NCI-H187 treated with DMSO at 0.1 percent for 48 hours (cell line): ENCODE results near the gene SH3BP4.

Source experiments
- DNase-seq: peaks from one replicate; lab custom pipeline; 2025; lab: John Stamatoyannopoulos, UW

Gene SH3BP4

DNA sequence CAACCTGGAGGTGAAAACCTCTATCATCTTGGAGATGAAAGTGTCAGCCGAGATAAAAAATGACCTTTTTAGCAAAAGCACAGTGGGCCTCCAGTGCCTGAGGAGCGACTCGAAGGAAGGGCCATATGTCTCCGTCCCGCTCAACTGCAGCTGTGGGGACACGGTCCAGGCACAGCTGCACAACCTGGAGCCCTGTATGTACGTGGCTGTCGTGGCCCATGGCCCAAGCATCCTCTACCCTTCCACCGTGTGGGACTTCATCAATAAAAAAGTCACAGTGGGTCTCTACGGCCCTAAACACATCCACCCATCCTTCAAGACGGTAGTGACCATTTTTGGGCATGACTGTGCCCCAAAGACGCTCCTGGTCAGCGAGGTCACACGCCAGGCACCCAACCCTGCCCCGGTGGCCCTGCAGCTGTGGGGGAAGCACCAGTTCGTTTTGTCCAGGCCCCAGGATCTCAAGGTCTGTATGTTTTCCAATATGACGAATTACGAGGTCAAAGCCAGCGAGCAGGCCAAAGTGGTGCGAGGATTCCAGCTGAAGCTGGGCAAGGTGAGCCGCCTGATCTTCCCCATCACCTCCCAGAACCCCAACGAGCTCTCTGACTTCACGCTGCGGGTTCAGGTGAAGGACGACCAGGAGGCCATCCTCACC is 90.2 kb downstream of the SH3BP4 start:
- DNase-seq, result no peak

- DNase-seq, result no peak
These were observed 91.0 kb downstream of the SH3BP4 start for GRCh38 chr2:235042576-235043515.

GRCh38 chr2:235043762-235044500 is 92.1 kb downstream of the SH3BP4 start:
- DNase-seq, result no peak

GRCh38 chr2:235044501-235045271 is 92.9 kb downstream of the SH3BP4 start:
- DNase-seq, result no peak

- DNase-seq, result no peak
These were observed 93.6 kb downstream of the SH3BP4 start for GRCh38 chr2:235045336-235045972.

DNA sequence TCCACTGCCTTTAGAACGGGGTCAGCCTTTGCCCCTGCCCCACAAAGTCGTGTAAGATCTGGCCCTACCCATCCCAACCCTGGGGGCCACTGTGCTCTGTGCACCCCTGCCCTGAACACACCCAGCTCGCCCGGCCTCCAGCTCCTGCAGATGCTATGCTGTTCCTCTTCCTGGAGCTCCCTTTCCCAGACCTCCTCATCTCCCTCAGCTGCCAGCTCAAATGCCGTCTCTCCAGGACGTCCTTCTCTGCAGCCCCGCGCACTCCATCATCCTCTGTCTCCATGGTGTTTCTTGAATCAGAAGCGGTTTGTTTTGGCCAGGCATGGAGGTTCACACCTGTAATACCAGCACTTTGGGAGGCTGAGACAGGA is 94.1 kb downstream of the SH3BP4 start:
- no peak for DNase-seq

DNA sequence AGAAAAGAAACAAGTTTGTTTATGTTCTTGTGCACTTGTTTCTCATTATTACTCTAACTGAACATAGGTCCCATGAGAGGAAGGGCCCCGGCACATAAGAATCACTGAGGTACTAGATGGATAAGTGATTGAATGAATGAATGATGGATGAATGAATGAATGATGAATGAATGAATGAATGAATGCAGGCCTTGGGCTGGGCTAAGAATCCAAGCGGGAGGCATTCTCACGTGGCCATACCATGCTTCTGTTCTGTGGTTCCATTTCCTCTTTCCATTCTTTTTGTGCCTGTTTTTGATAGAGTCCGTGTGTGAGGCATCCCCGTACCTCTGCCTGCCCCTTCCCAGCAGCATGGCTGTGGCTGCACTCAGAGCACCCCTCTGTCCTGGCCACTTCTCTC is 94.8 kb downstream of the SH3BP4 start:
- DNase-seq, result no peak

DNA sequence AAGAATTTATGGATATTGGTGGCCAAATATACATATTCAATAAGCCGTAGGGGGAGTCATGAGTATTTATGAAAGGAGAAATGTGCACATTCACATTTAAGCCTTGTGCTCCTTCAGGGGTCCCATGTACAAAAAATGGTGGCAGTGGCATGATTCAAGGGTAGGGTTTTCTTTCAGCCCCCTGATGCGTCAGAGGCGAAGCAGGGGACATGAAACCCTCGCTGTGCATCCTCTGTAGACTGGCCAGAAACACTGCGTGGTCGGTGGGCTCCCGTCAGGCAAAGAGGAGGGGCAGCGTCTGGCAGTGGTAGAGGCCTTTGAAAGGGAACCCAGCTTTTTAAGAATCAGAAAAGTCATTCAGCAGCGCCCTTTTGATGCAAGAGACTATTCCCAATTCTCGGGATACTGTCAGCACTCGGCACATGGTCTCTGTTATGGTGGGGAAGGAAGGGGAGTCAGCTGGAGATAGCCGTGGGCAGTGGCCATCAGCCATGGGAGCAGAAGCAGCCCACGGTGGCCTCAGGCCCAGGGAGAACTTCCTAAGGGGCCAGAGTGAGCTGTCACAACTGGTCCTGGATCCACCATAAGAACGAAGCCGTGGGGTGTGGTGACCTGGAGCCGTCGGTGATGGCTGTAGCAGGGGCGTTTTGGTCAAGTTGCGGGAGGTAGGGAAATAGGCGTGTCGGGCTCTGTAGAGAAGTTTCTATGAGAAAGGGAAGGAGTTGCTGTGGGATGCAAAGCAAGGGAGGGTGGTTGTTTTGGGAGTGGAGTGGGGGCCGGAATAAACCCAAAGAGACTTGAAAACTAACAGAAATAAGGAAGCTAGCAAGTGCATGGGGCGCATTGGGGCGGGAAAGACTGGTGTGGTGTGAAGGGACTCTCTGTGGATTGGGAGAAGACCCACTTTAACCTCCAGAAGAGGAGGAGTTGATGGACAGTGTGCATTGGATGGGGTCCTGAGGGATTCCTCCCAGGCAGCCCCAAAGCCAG is 95.6 kb downstream of the SH3BP4 start:
- DNase-seq, result no peak

- DNase-seq, result no peak
These were observed 96.7 kb downstream of the SH3BP4 start for GRCh38 chr2:235048549-235048948.

GRCh38 chr2:235049069-235049468 is 97.3 kb downstream of the SH3BP4 start:
- no peak for DNase-seq

DNA sequence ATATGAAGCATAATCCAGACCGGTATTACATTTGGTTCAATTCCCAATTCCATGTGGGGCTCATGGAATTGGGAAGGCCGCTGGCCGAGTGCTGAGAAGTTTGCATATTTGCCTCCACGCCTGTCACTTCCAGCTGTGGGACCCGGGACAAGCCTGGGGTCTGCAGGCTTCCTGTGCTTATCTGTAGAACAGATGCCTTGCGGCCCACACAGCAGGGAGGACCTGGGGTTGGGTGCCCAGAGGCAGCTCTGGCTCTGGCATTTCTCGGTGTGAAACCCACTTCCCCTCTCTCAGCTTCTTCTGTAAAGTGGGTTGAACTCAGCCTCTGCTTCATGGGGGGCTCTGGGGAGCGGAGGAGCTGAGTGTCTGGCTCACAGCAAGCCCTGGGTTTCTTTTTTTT is 97.9 kb downstream of the SH3BP4 start:
- DNase-seq, result no peak

DNA sequence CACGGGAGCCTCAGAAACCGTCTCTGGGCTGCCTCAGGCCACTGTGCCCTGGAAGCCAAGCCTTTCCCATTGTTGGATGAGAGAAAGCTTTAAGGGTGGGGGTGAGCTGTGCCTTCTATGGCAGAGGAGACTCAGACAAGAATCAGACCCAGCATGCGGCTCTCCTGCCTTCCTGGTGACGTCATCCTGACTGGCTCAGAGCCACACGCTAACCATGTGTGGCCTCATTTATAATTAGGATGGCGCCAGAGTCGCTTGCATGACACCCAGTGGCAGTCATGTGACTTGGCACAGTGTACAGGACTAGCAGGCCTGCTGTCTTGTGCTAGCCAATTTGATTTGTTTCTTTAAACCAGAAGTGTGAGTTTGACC is 99.1 kb downstream of the SH3BP4 start:
- no peak for DNase-seq

- no peak for DNase-seq
These were observed 99.8 kb downstream of the SH3BP4 start for GRCh38 chr2:235051436-235052260.

DNA sequence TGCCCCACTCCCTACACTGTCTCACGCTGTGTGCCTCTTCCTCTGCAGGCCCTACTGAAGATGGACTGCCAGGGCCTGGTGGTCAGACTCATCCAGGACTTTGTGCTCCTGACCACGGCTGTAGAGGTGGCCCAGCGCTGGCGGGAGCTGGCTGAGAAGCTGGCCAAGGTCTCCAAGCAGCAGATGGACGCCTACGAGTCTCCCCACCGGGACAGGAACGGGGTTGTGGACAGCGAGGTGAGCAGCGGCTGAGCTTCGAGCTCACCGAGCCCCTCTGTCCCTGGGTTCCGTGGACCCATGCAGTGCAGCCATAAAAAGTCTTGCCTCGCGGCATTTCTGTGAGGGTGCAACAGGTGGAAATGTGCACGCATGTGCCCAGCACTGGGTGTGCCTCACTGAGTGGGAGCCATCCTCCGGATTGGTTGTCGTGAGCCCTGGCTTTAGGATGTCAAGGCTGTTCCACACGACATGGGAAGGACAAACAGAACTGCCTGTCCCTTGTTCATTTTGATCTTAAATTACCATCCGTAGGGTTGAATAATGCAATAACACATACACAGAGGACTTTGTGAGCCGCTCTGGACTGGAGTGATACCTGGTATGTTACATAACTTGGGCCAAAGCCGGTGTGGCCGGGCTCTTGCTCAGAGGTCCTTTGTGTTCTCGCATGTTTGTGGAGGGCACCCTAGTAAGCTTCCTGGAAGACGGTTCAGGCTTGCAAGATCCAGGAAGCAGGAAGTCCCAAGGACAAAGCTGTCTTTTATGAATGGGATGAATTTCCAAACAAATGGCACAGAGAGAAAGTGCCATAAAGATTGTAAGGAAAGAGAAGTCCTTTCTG is 100.9 kb downstream of the SH3BP4 start:
- no peak for DNase-seq

GRCh38 chr2:235053651-235054050 is 101.8 kb downstream of the SH3BP4 start:
- no peak for DNase-seq

DNA sequence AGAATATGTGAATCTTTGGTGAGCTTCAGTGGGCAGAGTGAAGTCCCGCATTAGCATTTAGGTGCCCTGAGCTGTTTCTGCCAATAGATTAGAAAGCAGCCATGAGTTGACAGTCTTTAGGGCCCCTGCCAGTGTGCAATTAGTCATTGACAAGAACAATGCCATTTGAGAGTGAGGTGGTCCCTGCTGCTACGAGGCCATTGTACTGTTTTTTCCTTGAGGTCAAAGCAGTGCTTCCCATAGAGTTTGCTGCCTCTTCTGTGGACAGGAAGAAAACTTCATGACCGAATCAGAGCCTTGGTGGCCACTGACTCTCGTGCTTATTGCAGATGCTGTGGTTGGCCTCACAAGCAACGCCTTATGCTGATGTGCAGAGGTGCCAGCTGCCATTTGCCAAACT is 102.7 kb downstream of the SH3BP4 start:
- no peak for DNase-seq

GRCh38 chr2:235054919-235055318 is 103.1 kb downstream of the SH3BP4 start:
- DNase-seq, result no peak

GRCh38 chr2:235055891-235056516 is 104.2 kb downstream of the SH3BP4 start:
- DNase-seq, result no peak
